Omental fat pad (tissue), 4 donors: ENCODE data around the gene ATP11A. TPM values are rescaled to one million over a fixed set of nuclear protein-coding genes. Genes with fewer than 3 reads are reported as not detected.

Source experiments
- ATAC-seq: fragments of 150-250 bp; one replicate; pipeline ENCODE4 v1.9.1; 2016; ENCODE audit warnings: mild to moderate bottlenecking, moderate library complexity; ENCODE audit not compliant: low FRiP score
- DNase-seq: peaks from one replicate; pipeline ENCODE4 v3.0.0-alpha.2; 2019; ENCODE audit warnings: low spot score
- total RNA-seq, 4 donors: library from RNA; depleted of rRNA; stranded (reverse); fragments of >200 nt; gene quantifications; one replicate each; pipeline ENCODE4 v1.1.0, GENCODE V29; 2016
- TF ChIP-seq, protein P1 (sequence below), 3 donors: fragments of 450-650 bp; IDR thresholded peaks; one replicate each; pipeline ENCODE4 v1.5.1; 2016 to 2017; ENCODE audit warnings: antibody characterized with exemption in 3 of 3, mild to moderate bottlenecking in 3 of 3, moderate library complexity in 2 of 3

Gene ATP11A
- total RNA-seq, 4 donors from 2014 or later: 32.8 to 61.4 (median 45.7) TPM

DNA sequence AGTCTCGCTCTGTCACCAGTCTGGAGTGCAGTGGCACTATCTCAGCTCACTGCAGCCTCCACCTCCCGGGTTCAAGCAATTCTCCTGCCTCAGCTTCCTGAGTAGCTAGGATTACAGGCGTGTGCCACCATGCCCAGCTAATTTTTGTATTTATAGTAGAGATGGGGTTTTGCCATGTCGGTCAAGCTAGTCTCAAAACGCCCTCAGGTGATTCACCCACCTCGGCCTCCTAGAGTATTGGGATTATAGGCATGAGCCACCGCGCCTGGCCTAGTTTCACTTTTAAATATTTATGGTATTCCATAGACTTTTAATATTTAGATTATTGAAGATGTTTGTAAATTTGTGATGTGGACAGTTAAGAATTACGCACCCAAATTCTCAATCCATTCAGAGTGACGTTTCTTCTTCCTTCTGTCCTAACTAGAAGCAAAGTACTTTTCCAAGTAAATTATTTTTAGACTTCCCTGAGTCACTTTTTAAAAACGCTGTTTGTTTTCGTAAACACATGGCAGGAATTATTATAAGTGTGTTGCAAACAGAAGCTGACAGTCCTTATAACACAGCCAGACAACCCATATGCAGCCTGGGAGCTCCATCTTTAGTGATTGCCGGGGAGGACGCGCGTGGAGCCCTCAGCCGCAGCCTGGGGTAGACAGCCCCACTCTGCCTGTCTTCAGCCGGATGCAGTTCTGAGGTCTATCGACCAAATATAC is 131.7 kb downstream of the ATP11A start:
- no peak for ATAC-seq

DNA sequence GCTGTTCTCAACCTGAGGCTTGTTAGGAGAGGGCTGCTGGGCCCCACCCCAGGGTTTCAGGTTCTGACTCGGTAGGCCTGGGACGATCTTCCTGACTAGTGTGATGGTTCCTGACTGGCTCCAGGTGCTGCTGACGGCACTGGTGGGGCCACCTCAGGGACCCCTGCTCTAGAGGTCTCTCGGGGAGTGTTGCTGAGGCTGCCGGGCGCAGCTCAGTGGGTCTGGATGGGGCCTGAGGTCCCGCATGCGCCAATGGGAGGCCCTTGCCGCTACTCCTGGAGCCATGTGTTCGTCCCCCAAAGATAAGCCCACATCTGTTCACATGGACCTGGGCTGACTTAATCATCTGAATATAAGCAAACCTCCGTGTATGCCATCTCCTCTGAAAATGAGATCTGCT is 133.0 kb downstream of the ATP11A start:
- DNase-seq: no peak
- no peak for ATAC-seq
- TF ChIP-seq, protein P1, sequence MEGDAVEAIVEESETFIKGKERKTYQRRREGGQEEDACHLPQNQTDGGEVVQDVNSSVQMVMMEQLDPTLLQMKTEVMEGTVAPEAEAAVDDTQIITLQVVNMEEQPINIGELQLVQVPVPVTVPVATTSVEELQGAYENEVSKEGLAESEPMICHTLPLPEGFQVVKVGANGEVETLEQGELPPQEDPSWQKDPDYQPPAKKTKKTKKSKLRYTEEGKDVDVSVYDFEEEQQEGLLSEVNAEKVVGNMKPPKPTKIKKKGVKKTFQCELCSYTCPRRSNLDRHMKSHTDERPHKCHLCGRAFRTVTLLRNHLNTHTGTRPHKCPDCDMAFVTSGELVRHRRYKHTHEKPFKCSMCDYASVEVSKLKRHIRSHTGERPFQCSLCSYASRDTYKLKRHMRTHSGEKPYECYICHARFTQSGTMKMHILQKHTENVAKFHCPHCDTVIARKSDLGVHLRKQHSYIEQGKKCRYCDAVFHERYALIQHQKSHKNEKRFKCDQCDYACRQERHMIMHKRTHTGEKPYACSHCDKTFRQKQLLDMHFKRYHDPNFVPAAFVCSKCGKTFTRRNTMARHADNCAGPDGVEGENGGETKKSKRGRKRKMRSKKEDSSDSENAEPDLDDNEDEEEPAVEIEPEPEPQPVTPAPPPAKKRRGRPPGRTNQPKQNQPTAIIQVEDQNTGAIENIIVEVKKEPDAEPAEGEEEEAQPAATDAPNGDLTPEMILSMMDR (IDR thresholded peaks at IDR 0.05): no peak

More for the DNA sequence above, 131.7 kb downstream of the ATP11A start:
- TF ChIP-seq, protein P1 (IDR thresholded peaks at IDR 0.05): no peak
- no peak for DNase-seq

- ATAC-seq: no peak
- TF ChIP-seq, protein P1 (IDR thresholded peaks at IDR 0.05): no peak
- DNase-seq: no peak
These were observed 134.6 kb downstream of the ATP11A start for GRCh38 chr13:112824429-112824828.

DNA sequence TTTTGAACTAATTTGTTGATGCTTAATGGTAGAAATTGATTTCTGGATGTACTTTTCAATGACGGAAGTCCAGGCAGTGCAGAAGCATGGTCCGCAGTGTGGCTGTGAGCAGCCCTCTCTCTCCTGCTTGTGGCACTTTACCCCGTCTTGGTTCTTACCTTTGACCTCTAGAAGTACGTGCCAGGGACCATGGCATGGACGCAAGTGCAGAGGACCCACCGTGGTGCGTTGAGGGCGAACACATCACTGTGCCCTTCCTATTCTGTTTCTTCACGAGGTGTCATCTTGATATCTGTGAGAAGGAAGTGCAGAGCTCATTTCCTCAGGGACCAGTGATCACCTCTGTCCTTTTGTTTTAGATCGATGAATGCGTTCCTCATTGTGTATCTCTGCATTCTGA is 135.2 kb downstream of the ATP11A start:
- TF ChIP-seq, protein P1 (IDR thresholded peaks at IDR 0.05): no peak
- ATAC-seq: no peak
- no peak for DNase-seq

GRCh38 chr13:112825875-112826274 is 136.0 kb downstream of the ATP11A start:
- ATAC-seq: no peak
- TF ChIP-seq, protein P1 (IDR thresholded peaks at IDR 0.05): no peak
- no peak for DNase-seq

GRCh38 chr13:112826565-112826964 is 136.7 kb downstream of the ATP11A start:
- DNase-seq (no peak), ATAC-seq (no peak)
- TF ChIP-seq, protein P1 (IDR thresholded peaks at IDR 0.05): no peak

- ATAC-seq: no peak
- TF ChIP-seq, protein P1 (IDR thresholded peaks at IDR 0.05): no peak
These were observed 138.4 kb downstream of the ATP11A start for GRCh38 chr13:112828082-112828699.

More at GRCh38 chr13:112828082-112828699, 138.4 kb downstream of the ATP11A start:
- no peak for DNase-seq
